Right renal pelvis (tissue), 4 donors: ENCODE data around the gene SMARCC2. TPM values are rescaled to one million over a fixed set of nuclear protein-coding genes. Genes with fewer than 3 reads are reported as not detected.

Experiments used
- DNase-seq, 4 donors: peaks; one replicate each; pipeline ENCODE4 v3.0.0-alpha.2; 2013; ENCODE audit warnings: low read depth in 4 of 4, low spot score in 3 of 4, missing footprints in 1 of 4
- polyA plus RNA-seq, 4 donors: library from polyadenylated mRNA; unstranded; fragments of 120-200 nt; gene quantifications; one replicate each; pipeline ENCODE4 v1.2.1, GENCODE V29; 2013; ENCODE audit not compliant: insufficient read length in 4 of 4

Gene SMARCC2
- polyA plus RNA-seq, result 100 to 1,000 TPM; 110 to 133 (median 130) TPM

DNA sequence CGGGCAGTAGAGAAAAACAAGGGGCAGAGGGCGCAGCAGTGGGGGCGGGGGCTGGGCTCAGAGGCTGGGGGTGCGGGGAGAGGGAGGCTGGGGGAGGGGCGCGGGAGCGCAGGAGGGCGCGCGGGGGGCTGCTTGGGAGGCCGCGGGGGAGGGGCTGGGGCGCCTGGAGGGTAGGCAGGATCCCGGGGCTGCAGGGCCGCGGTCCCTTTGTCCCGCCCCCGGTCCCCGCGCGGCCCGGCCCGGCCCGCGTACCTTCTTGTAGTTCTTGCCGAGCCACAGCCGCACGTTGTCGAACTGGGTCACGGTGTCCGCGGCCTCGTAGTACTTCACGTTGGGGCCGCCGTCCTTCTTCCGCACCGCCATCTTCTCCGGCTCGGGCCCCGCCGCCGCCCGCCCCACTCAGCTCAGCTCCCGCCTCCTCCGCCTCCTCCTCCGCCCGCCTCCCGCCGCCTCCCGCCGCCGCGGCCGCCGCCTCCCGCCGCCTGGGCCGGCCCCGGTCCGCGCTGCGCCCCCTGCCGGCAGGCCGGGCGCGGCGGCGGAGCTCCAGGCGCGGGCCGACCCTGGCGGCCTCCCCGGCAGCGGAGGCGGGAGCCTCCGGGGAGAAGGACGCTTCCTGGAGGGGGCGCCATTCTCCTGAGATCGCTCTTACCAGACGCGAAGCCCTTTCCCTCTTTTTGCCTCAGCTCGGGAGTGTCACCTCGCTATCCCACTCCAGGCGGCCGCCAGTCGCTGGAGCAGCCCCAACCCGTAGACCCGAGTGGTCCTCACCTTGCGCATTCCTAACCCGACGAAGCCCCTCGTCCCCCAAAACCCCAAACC, at the start of gene SMARCC2:
TSS of gene SMARCC2 (minus strand) at position 385 of the 819 bp plus-strand sequence. CDS start at position 363, 22 bp downstream.
- peak; percentile 76 to 82 (median 80) for DNase-seq

DNA sequence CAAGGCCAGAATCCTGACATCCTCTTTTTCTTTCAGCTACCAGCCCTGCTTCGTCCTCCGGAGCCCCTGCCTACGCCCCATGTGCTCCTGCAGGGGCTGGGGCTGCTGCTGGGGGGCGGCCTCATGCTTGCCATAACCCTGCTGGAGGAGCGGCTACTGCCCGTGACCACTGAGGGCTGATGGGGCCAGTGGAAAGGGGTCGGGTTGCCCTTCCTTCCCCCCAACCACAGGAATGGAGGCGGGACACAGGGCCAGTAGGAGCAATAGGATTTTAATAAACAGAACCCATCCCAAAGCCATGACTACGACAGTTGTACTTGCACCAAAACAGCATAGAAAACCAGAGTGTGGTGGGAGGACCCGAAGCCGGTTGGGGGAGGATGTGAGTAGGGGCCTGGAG, 48.3 kb upstream of the SMARCC2 start:
- DNase-seq, result no peak

- no peak for DNase-seq
Observed at GRCh38 chr12:56236985-56237384, 47.7 kb upstream of the SMARCC2 start.

DNA sequence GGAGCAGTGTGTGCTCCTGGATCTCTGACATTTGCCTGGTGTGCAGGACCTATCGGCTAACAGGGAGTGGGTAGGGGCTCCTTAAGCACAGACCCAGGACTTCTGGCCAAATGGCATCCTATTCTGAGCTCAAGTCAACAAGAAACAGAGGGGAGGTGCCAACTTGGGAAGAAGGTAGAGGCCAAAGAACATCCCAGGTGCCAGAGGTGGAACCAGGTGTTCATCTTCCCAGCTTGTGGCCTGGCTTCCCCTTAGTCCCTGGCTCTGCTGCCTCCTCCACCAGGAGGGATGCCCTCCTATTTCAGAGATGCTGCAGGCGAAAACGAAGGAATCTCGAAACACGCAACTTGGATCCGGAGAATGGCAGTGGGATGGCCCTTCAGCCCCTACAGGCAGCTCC, 46.8 kb upstream of the SMARCC2 start:
- DNase-seq, result no peak

GRCh38 chr12:56234746-56235436, 45.6 kb upstream of the SMARCC2 start:
- no peak for DNase-seq

GRCh38 chr12:56231184-56231582, 41.9 kb upstream of the SMARCC2 start:
- no peak for DNase-seq

- DNase-seq, result no peak
Observed at GRCh38 chr12:56230432-56231183, 41.3 kb upstream of the SMARCC2 start.

DNA sequence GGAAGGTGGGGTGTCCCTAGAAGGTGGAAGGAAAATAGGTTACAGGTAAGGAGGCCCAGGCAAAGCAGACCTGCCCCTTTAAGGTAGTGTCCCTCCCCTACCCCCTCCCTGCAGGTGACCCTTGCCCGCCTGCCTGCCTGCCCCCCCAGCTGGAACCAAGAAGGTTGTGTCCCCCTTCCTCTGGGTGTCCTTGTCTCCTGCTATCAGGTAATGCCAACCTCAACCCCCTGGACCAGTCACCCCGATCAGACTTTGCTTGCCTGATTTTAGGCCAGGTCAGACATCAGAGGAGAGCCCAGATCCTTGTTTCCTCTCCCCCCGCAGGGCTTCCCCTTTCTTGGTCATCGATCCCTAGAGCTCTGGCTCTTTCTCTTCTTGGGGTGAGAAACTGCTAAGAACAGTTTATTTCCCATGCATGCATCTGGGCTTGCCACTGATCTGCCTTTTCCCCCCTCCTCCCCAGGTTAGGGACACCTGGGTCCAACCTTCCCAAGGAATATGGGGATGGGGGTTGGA, 40.7 kb upstream of the SMARCC2 start, which contains the start of gene SLC39A5:
TSS of gene SLC39A5 (plus strand) at position 136 of the 516 bp plus-strand sequence. CDS start 1,224 bp downstream, outside the sequence.
- no peak for DNase-seq

- no peak for DNase-seq
Observed at GRCh38 chr12:56229082-56229481, 39.8 kb upstream of the SMARCC2 start.

GRCh38 chr12:56224954-56225353, 35.7 kb upstream of the SMARCC2 start:
- no peak for DNase-seq

- peak; percentile 91 to 97 (median 97) for DNase-seq
Observed at GRCh38 chr12:56224102-56224701, 34.9 kb upstream of the SMARCC2 start, which contains the start of gene NABP2. Gene NABP2, plus strand, starts transcription at chr12:56224342. Its CDS starts 515 bp downstream, at chr12:56224857.

GRCh38 chr12:56223571-56224101, 34.4 kb upstream of the SMARCC2 start:
- no peak for DNase-seq

- DNase-seq, result no peak
Observed at GRCh38 chr12:56222531-56222895, 33.2 kb upstream of the SMARCC2 start.

GRCh38 chr12:56221757-56222530, 32.7 kb upstream of the SMARCC2 start, which contains the start of gene RNF41:
Gene RNF41, minus strand, starts transcription at chr12:56221922. Its CDS starts 7,875 bp downstream, at chr12:56214047.
- peak; percentile 96 for DNase-seq

DNA sequence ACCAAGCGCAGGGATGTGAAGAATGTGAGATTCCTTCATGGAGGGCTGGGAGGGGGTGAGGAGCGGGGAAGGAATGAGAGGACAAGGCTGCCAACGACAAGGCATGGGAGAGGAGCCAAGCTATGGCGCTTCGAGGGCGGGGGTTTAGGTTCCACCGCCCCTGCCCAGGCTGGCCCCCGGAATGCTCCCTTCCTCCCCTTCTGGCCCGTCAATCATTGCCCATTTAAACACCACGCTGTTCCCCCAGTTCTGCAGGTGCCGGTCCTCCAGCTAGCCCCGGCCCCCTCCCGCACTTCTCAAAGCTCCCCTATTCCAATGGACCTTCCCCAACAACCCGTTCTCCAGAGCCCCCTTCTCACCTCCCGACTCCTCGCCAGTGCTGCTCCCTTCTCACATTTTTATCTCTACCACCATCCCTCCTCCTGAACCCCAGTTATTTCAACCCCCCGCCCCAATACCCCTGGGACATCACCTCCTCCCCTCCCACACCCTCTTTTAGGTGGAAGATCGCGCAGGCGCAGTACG, 32.0 kb upstream of the SMARCC2 start:
- DNase-seq, result no peak

- DNase-seq, result no peak
Observed at GRCh38 chr12:56220611-56221231, 31.4 kb upstream of the SMARCC2 start.

GRCh38 chr12:56219840-56220239, 30.6 kb upstream of the SMARCC2 start:
- DNase-seq, result no peak

DNA sequence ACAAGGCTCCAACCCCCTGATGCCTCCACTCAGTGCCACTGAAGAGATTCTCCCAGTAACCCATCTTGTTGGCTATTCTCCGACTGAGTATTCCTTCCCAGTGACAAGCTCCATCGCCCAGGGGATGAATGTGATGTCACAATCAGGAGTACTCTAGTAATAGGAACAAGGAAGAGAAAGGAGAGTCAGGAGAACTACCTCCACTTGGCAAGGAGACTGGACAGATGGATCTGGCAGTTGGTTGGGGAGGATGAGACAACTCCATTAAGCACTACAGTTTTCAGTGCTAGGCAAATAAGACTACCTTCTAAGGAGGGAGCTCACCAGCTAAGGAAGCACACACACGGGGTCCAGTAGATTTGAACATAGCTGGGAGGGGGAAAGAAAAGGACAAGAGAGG, 27.2 kb upstream of the SMARCC2 start:
- DNase-seq, result no peak
